Measurements from ENCODE around the gene NUTM1.
"Not testable (repeated sequence)": the region's sequence is repeated elsewhere in the genome, so short reads cannot be mapped to it uniquely, and the experiment has no call there.

Gene NUTM1

DNA sequence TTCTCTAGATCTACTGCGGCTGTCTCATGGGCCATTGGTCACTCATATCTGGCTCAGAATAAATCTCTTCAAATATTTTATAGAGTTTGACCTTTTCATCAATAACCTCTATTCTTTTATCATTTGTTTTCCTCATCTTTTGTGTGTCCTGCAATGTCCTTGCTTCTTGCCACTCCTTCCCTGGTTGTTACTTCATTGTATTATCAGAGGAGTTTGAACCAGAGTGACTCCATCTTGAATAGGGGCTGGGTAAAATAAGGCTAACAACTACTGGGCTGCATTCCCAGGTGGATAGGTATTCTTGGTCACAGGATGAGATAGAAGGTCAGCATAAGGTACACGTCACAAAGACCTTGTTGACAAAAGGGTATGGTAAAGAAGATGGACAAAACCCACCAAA is 33.7 kb downstream of the NUTM1 start:
- TF ChIP-seq, protein P1, sequence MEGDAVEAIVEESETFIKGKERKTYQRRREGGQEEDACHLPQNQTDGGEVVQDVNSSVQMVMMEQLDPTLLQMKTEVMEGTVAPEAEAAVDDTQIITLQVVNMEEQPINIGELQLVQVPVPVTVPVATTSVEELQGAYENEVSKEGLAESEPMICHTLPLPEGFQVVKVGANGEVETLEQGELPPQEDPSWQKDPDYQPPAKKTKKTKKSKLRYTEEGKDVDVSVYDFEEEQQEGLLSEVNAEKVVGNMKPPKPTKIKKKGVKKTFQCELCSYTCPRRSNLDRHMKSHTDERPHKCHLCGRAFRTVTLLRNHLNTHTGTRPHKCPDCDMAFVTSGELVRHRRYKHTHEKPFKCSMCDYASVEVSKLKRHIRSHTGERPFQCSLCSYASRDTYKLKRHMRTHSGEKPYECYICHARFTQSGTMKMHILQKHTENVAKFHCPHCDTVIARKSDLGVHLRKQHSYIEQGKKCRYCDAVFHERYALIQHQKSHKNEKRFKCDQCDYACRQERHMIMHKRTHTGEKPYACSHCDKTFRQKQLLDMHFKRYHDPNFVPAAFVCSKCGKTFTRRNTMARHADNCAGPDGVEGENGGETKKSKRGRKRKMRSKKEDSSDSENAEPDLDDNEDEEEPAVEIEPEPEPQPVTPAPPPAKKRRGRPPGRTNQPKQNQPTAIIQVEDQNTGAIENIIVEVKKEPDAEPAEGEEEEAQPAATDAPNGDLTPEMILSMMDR (IDR thresholded peaks at IDR 0.05; ENCODE audit: low read depth, low read length, missing control alignments), result no peak
- no peak overlapping the region for H3K27ac ChIP-seq
- DNase-seq, result no peak
- H3K4me3 ChIP-seq (ENCODE audit: low read depth, low read length), result no peak overlapping the region
- H3K36me3 ChIP-seq (replicated peaks), result no peaks in the 10 kb centered on the region
- in situ Hi-C loops (cut with HindIII; ENCODE audit: low pct_ligation_motif_present, low sequenced_read_pairs), result no loop called here
- no peaks in the 10 kb centered on the region for H3K27me3 ChIP-seq (replicated peaks)

DNA sequence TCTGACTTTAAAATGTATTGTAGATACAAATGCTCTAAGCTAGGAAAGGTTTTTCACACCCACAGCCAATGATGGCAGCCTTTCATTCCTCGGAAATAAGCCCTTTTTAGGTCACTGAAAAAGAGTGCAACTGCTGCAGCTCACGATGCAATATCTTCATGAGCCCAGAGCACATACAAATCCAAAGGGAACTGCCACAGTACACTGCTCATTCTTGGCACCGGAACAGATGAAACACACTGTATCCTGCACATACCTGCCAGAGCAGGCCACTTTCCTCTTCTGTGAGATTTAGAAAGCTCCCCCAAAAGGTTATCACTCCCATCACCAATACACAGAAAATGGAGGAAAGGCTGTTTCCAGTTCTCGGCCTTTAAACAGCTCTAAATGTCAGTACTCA is 37.4 kb downstream of the NUTM1 start:
- H3K36me3 ChIP-seq (replicated peaks); H3K27ac ChIP-seq; DNase-seq; in situ Hi-C loops (cut with HindIII; ENCODE audit: low pct_ligation_motif_present, low sequenced_read_pairs); H3K27me3 ChIP-seq (replicated peaks); H3K4me3 ChIP-seq (ENCODE audit: low read depth, low read length): not testable (repeated sequence)

DNA sequence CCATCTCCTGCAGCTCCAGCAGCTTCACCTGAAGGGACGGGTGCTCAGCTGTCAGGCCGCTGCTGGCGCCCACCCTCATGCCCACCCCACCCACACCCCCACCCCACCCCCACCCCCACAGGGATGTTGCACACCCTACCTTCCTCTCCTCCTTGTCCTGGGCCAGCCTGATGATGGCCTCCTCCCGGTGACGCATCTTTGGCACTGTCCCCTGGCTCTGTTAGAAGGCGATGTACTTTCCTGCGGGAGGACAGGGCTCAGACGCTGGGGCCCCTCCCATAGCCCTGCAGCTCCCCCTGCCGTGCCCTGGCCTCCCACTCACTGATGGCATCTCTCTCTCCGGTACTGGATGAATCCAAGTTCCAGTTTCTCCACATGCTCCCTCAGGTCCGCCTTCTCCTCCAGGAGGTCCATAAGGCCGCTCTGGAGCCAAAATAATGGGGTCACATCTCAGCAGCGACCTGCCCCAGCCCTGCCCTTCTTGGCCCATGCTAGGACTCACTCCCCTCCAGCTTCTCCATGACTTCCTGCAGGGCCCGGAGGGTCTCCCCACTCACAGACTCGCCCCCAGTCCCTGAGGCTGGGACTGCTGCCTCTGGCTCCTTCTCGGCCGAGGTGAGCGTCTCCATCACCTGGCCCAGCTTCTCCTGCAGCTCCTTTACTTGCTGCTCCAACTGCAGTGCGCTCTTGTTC is 38.9 kb downstream of the NUTM1 start:
- in situ Hi-C loops (cut with HindIII; ENCODE audit: low pct_ligation_motif_present, low sequenced_read_pairs); H3K36me3 ChIP-seq (replicated peaks); DNase-seq; H3K27me3 ChIP-seq (replicated peaks); H3K27ac ChIP-seq; H3K4me3 ChIP-seq (ENCODE audit: low read depth, low read length): not testable (repeated sequence)

DNA sequence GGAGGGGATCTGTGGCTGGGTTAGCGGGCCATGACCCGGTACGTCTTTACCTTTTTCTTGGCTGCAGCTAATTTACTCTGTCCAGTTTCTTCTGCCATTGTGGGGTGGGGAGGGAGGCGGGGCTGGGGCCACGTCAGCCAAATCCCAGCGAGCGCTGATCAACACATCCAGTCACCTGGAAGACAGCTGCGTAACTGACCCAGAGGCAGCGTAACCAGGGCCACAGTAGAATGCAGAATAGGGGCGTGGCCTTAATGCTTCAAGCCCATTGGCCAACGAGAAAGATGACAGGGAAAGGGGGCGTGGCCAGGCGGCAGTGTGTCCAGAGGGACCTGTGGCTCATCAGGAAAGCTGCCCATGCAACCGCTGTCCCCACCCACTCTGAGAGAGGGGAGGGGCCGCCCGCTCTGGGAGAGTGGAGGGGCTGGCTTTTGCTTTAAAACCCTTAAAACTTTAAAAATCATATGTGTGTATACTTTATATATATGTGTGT is 46.5 kb downstream of the NUTM1 start:
- H3K4me3 ChIP-seq (ENCODE audit: low read depth, low read length); in situ Hi-C loops (cut with HindIII; ENCODE audit: low pct_ligation_motif_present, low sequenced_read_pairs); H3K27ac ChIP-seq; DNase-seq; H3K27me3 ChIP-seq (replicated peaks); H3K36me3 ChIP-seq (replicated peaks): not testable (repeated sequence)

DNA sequence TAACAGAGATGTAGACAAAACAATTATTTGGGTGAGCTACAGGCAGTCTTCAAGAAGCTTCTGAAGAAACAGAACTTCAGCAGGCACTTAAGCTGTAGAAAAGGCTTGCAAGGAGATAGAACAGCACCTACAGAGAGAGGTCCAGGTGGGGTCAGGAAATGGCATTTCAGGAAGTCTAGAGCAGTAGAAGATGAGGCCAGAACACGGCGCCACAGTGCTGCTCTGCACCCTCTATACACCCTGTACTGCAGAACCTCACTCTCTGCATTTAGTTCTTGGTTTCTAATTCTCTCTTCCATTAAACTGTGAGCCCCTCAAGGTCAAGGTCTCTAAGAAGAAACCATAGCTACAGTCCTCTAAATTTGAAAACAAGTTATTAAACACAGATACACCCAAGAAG is 49.9 kb downstream of the NUTM1 start:
- H3K4me3 ChIP-seq (ENCODE audit: low read depth, low read length); in situ Hi-C loops (cut with HindIII; ENCODE audit: low pct_ligation_motif_present, low sequenced_read_pairs); H3K27ac ChIP-seq; H3K27me3 ChIP-seq (replicated peaks); DNase-seq; H3K36me3 ChIP-seq (replicated peaks): not testable (repeated sequence)

DNA sequence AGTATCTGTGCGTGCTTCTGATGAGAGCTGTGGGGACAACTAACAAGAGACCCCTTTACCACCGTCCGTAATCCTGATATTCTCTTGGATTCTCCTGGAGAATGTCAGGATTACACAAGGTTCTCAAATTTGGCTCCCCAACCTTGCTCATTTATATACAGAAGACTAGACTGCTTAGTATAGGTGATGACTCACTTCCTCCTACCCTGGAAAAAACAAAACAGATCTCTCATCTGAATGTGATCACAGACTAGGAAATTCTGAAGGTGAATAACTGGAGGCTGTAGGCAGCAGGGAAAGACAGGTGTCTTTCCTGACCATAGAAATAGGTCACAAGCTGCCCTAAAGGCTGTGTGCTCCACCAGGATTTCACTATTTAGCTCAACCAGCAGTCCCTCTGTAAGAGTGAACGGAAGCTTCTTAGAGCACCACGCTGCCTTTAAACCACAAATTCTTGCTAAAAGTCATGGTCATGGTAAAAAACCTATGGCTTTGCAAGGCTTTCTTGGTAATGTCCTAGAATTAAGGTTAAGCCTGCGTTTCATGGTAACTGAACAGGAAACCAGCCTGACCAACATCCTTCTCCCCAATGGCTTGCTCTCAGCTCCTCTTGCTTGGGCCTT is 54.6 kb downstream of the NUTM1 start:
- H3K36me3 ChIP-seq (replicated peaks); DNase-seq; H3K27ac ChIP-seq; H3K4me3 ChIP-seq (ENCODE audit: low read depth, low read length); H3K27me3 ChIP-seq (replicated peaks); in situ Hi-C loops (cut with HindIII; ENCODE audit: low pct_ligation_motif_present, low sequenced_read_pairs): not testable (repeated sequence)

DNA sequence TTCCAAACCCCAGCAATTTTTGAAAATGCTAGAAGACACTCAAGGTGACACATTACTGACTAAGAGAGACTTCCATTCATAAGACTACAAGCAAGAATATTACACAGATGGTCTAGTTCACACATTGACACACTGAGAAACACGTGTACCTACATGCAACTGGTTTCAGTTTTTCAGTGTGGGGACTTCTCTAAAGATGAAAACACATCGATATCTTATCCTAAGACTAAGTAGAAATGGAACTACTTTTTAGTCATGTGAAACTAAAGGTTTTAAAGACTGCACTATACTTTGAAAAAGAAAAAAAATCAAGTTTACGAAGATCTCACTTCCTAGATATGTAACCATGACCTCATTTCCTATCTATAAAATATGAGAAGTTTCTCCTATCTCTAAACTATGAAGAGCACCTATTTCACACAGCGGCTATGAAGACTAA is 60.1 kb downstream of the NUTM1 start:
- H3K27ac ChIP-seq; DNase-seq; H3K4me3 ChIP-seq (ENCODE audit: low read depth, low read length); H3K27me3 ChIP-seq (replicated peaks); H3K36me3 ChIP-seq (replicated peaks); in situ Hi-C loops (cut with HindIII; ENCODE audit: low pct_ligation_motif_present, low sequenced_read_pairs): not testable (repeated sequence)

DNA sequence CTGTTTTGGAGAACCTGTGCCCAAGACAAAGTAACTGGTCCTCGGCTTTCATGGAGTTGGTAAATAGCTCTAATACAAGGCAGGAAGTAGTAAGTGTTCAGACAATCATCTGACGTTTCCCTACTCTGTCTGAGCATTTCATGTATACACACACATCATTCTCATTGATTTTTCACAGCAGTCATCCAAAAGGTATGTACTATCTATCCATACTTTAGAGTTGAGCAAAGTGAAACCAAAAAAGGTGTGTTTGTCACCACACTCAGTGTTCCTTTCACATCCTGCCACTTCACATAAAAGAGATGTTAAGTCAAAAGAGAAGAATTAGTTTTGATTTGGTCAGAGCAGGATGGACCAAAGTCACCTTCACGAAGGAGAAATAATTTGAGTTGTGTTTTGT is 60.8 kb downstream of the NUTM1 start:
- H3K36me3 ChIP-seq (replicated peaks); DNase-seq; H3K4me3 ChIP-seq (ENCODE audit: low read depth, low read length); H3K27ac ChIP-seq; in situ Hi-C loops (cut with HindIII; ENCODE audit: low pct_ligation_motif_present, low sequenced_read_pairs); H3K27me3 ChIP-seq (replicated peaks): not testable (repeated sequence)
